Type B pancreatic cell (in vitro differentiated cells): Measurements from ENCODE around the gene XKR3. TPM values are rescaled to one million over a fixed set of nuclear protein-coding genes. Genes with fewer than 3 reads are reported as not detected.
"Not testable (repeated sequence)": the region's sequence is repeated elsewhere in the genome, so short reads cannot be mapped to it uniquely, and the experiment has no call there.

Source experiments
- DNase-seq: peaks from one replicate; pipeline ENCODE4 v3.0.0; 2021; ENCODE audit warnings: mixed read lengths; ENCODE audit not compliant: unreplicated experiment; ENCODE audit errors: extremely low spot score
- H3K27ac Mint-ChIP-seq: 2 replicates; pipeline ENCODE4 v1.8.0; 2021; ENCODE audit warnings: mild to moderate bottlenecking, mixed read lengths
- H3K27me3 Mint-ChIP-seq: 2 replicates; pipeline ENCODE4 v1.8.0; 2021; ENCODE audit warnings: mixed read lengths
- H3K36me3 Mint-ChIP-seq: 2 replicates; pipeline ENCODE4 v1.8.0; 2021; ENCODE audit warnings: mixed read lengths
- H3K4me1 Mint-ChIP-seq: one replicate; pipeline ENCODE4 v1.8.0; 2021; ENCODE audit warnings: mixed read lengths; ENCODE audit not compliant: unreplicated experiment
- H3K4me3 Mint-ChIP-seq: 2 replicates; pipeline ENCODE4 v1.8.0; 2021; ENCODE audit warnings: mild to moderate bottlenecking, mixed read lengths
- H3K9me3 Mint-ChIP-seq: 2 replicates; pipeline ENCODE4 v1.8.0; 2021; ENCODE audit warnings: mixed read lengths
- long read RNA-seq: library from polyadenylated mRNA; unstranded; transcript quantifications from one replicate; pipeline ENCODE4 v2.0.0, GENCODE V29; 2020
- total RNA-seq: library from RNA; stranded (reverse); gene quantifications from 2 replicates; pipeline ENCODE4 v1.2.1, GENCODE V29; 2021; ENCODE audit warnings: low replicate concordance
- TF ChIP-seq, protein P1 (sequence below): fragments of 200-600 bp; sonication (generic); conservative IDR thresholded peaks from 2 replicates; pipeline ENCODE4 v1.5.0; 2021; ENCODE audit warnings: antibody characterized with exemption, mild to moderate bottlenecking

The XKR3 gene
- not detected in 2 replicates for total RNA-seq
- long read RNA-seq, result 0 reads

DNA sequence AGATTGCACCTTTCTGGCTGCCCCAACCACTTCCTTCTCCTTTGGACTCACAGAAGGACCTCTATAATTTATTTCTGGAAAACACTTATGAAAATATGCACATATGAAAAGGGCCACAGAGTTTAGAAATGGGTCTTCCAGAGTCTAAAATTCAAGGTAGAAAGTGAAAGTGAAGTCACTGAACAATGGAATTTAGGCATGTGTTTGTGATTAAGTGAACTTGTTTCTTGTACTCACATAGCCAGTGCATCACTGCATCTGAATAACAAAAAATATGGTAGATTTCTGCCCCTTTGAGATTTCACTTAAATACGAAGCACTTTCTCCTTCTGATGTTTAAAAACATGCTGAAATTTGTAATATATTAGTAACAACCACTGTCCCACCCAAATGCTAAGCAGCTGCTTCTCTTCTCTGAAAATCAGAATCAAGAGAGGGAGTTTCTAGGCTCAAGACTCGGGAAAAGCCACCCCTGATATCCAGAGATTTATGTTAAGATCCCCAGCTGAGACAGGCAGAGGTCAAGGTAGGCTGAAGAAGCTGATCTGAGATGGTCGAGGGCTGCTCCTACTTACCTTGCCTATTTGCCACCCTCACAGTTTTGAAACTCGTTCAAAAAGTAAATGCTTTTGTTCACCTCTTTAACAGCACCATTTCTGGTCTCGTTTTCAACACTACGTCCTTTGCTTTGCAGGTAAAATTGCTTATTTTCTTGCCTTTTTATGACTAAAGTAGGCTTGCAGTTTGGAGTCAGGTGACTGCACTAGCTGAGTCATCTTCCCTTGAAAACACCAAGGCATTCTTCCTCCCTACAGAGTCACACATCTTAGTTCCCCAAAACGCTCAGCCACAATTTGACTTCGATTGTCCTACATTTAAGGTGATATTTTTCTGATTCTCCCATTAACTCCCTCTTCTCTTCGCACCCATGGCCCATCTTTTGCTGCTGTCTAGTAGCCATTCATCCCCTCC lies at the start of gene XKR3:
XKR3 (minus strand) TSS at position 696 of the 972 bp plus-strand sequence. CDS start 17,338 bp downstream, outside the sequence.
- TF ChIP-seq, protein P1, sequence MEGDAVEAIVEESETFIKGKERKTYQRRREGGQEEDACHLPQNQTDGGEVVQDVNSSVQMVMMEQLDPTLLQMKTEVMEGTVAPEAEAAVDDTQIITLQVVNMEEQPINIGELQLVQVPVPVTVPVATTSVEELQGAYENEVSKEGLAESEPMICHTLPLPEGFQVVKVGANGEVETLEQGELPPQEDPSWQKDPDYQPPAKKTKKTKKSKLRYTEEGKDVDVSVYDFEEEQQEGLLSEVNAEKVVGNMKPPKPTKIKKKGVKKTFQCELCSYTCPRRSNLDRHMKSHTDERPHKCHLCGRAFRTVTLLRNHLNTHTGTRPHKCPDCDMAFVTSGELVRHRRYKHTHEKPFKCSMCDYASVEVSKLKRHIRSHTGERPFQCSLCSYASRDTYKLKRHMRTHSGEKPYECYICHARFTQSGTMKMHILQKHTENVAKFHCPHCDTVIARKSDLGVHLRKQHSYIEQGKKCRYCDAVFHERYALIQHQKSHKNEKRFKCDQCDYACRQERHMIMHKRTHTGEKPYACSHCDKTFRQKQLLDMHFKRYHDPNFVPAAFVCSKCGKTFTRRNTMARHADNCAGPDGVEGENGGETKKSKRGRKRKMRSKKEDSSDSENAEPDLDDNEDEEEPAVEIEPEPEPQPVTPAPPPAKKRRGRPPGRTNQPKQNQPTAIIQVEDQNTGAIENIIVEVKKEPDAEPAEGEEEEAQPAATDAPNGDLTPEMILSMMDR, result no peak
- no peak for DNase-seq
- H3K27ac Mint-ChIP-seq, result no peak within 1 kb of the TSS
- H3K36me3 Mint-ChIP-seq, result no peaks in the 10 kb centered on the region
- H3K9me3 Mint-ChIP-seq, result no peaks in the 10 kb centered on the region
- H3K4me1 Mint-ChIP-seq, result no peaks in the 10 kb centered on the region
- H3K27me3 Mint-ChIP-seq, result no peaks in the 10 kb centered on the region
- H3K4me3 Mint-ChIP-seq, result no peak within 1 kb of the TSS

DNA sequence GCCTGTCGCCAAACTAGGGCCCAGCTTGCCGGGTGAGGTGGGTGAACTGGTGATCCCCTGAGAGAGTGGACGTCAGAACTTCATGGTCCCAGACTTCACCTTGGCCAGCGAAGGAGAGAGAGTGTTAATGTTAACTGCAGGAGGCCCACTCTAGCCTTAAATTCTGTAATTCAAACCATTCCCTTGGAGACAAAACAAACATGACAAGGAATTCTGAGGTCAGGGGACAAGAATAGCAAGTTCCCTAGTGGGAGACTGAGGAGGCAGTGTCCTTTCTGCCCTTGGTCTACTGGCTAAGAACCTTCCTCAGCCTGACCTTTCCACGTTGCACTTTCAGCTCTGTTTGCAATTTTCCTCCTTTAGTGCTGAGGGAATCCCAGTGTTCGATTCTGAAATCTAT lies 44.4 kb upstream of the XKR3 start:
- H3K4me3 Mint-ChIP-seq, H3K27ac Mint-ChIP-seq, H3K9me3 Mint-ChIP-seq: not testable (repeated sequence)

DNA sequence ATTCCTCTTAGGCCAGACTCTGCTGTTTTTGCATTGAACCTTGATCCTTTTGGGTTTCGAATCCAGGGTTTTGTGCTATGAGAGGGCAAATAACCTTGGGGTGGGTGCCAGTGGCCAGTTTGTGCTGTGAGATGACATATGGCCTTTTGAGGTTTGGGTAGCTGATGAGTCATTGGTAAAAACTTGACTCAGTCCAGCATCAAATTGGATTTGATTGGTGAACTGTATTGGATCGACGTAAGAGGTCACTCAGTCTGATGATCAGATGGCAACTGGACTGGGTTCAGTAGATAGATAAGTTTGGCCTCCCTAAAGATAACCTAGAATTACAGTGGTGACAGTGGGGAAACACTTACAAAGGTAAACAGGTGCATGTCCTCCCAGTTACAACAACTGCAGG lies 41.0 kb upstream of the XKR3 start:
- H3K36me3 Mint-ChIP-seq, result no peaks in the 10 kb centered on the region
- H3K27me3 Mint-ChIP-seq, result no peaks in the 10 kb centered on the region
- H3K4me1 Mint-ChIP-seq, result no peaks in the 10 kb centered on the region
- no peak for DNase-seq
- H3K4me3 Mint-ChIP-seq, result no peak overlapping the region
- H3K27ac Mint-ChIP-seq, result no peak overlapping the region
- TF ChIP-seq, protein P1, result no peak
- no peaks in the 10 kb centered on the region for H3K9me3 Mint-ChIP-seq

More for the DNA sequence above, 44.4 kb upstream of the XKR3 start:
- H3K36me3 Mint-ChIP-seq, H3K4me1 Mint-ChIP-seq, H3K27me3 Mint-ChIP-seq, DNase-seq: not testable (repeated sequence)

DNA sequence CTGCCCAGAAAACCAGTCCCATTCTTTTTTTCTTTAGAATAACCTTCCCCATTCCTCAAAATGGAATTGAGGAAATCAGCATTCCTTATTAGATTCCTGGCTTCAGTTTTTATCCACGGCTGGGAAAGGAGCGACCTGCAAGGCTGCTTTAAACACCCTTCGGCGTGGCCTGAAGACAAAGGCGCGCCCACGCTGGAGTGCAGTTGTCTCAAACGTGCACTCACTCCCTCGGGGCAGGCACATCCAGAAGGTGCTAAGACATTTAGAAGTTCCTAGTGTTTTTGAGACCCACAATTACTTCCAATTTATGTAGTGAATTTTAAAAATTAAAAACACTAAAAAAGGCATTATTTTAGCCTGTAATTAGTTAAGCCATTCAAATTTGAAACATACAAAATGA lies 31.6 kb upstream of the XKR3 start:
- H3K9me3 Mint-ChIP-seq, H3K27me3 Mint-ChIP-seq, H3K4me3 Mint-ChIP-seq, H3K27ac Mint-ChIP-seq, H3K36me3 Mint-ChIP-seq, DNase-seq, H3K4me1 Mint-ChIP-seq: not testable (repeated sequence)

DNA sequence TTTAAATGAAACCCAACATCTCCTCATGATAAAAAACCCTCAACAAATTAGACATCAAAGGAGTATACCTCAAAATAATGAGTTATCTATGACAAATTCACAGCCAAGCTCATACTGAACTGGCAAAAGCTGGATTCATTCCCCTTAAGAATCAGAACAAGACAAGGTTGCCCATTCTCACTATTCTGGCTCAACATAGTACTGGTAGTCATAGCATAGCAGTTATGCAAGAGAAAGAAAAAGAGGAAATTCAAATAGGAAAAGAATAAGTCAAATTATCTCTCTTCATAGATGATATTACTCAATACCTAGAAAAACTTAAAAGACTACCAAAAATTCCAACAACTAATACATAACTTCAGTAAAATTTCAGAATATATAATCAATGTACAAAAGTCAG lies 29.4 kb upstream of the XKR3 start:
- TF ChIP-seq, protein P1, result no peak
- Mint-ChIP-seq H3K27me3 (no peaks in the 10 kb centered on the region), H3K36me3 (no peaks in the 10 kb centered on the region), H3K4me1 (no peaks in the 10 kb centered on the region), H3K9me3 (no peaks in the 10 kb centered on the region), H3K27ac (no peak overlapping the region), H3K4me3 (no peak overlapping the region)
- DNase-seq, result no peak

DNA sequence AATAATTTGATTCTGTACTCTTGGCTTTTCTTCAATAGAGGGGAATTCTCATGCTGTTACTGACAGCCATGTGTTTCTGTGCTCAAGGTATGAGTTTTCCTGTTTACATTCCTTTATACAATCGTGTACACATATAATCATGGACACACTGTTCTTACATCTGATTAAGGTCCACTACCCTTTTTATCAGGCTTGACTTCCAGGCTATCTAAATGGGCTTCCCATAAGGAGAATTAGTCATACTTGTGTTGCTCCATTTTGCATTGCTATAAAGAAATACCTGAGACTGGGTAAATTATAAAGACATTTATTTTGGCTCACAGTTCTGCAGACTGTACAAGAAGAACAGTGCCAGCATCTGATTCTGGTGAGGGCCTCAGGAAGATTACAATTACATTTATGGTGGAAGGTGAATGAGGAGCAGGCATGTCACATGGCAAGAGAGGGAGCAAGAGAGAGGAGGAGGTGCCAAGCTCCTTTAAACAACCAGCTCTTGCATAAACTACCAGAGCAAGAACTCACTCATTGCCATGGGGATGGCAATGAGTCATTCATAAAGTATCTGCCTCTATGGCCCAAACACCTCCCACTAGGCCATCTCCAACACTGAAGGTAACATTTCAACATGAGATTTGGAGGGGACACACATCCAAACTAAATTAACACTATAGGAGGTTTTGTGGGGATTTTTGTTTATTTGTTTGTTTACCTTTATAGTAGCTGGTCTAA lies 26.2 kb upstream of the XKR3 start:
- not testable (repeated sequence) for H3K36me3 Mint-ChIP-seq, H3K27me3 Mint-ChIP-seq, H3K9me3 Mint-ChIP-seq, DNase-seq, H3K27ac Mint-ChIP-seq, H3K4me1 Mint-ChIP-seq, H3K4me3 Mint-ChIP-seq

DNA sequence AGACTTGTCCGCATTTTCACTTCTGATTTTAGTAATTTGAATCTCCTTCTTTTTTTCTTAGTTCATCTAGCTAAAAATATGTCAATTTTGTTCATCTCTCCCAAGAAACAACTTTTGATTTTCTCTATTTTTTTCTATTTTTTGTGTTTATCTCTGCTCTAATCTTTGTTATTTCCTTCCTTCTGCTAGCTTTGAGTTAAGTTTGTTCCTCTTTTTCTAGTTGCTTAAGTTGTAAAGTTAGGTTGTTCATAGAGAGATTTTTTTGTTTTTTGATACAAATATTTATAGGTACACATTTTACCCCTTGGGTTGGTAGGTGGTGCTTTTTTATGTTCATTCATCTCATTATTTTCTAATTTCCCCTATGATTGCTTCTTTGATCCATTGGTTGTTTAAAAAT lies 22.1 kb upstream of the XKR3 start:
- H3K36me3 Mint-ChIP-seq, result no peaks in the 10 kb centered on the region
- H3K9me3 Mint-ChIP-seq, result peaks cover 8% of the 10 kb centered on the region
- TF ChIP-seq, protein P1, result no peak

More for the DNA sequence above, 22.1 kb upstream of the XKR3 start:
- Mint-ChIP-seq H3K4me3 (no peak overlapping the region), H3K27ac (no peak overlapping the region), H3K27me3 (no peaks in the 10 kb centered on the region), H3K4me1 (no peaks in the 10 kb centered on the region)
- DNase-seq, result no peak
